HG02885 (cell line): ENCODE results near the gene CDKN2B-AS1.
"Not testable (repeated sequence)": the region's sequence is repeated elsewhere in the genome, so short reads cannot be mapped to it uniquely, and the experiment has no call there.

ENCODE experiments used
- ATAC-seq: cut with Tn5 transposase; IDR thresholded peaks from one replicate; pipeline ENCODE4 v1.9.1; 2021; ENCODE audit warnings: mild to moderate bottlenecking; ENCODE audit not compliant: unreplicated experiment, poor library complexity

CDKN2B-AS1 gene

GRCh38 chr9:22040760-22041159 lies 46.2 kb downstream of the CDKN2B-AS1 start:
- ATAC-seq = no peak

GRCh38 chr9:22041344-22041743 lies 46.8 kb downstream of the CDKN2B-AS1 start:
- ATAC-seq = no peak

GRCh38 chr9:22041775-22042174 lies 47.2 kb downstream of the CDKN2B-AS1 start:
- no peak for ATAC-seq

- no peak for ATAC-seq
Observed at GRCh38 chr9:22043928-22044327, 49.3 kb downstream of the CDKN2B-AS1 start.

GRCh38 chr9:22044583-22044982 lies 50.0 kb downstream of the CDKN2B-AS1 start:
- no peak for ATAC-seq

- no peak for ATAC-seq
Observed at GRCh38 chr9:22045423-22045822, 50.8 kb downstream of the CDKN2B-AS1 start.

- ATAC-seq = no peak
Observed at GRCh38 chr9:22046243-22046885, 51.8 kb downstream of the CDKN2B-AS1 start.

- ATAC-seq = no peak
Observed at GRCh38 chr9:22047596-22047995, 53.0 kb downstream of the CDKN2B-AS1 start.

GRCh38 chr9:22049411-22049810 lies 54.8 kb downstream of the CDKN2B-AS1 start:
- no peak for ATAC-seq

- ATAC-seq = peak; percentile 84
Observed at GRCh38 chr9:22050924-22051323, 56.3 kb downstream of the CDKN2B-AS1 start.

- ATAC-seq = peak; percentile 58
Observed at GRCh38 chr9:22052376-22052945, 57.9 kb downstream of the CDKN2B-AS1 start.

GRCh38 chr9:22053178-22053577 lies 58.6 kb downstream of the CDKN2B-AS1 start:
- ATAC-seq = no peak

GRCh38 chr9:22054076-22054475 lies 59.5 kb downstream of the CDKN2B-AS1 start:
- no peak for ATAC-seq

GRCh38 chr9:22054529-22054928 lies 59.9 kb downstream of the CDKN2B-AS1 start:
- no peak for ATAC-seq

GRCh38 chr9:22055090-22055489 lies 60.5 kb downstream of the CDKN2B-AS1 start:
- ATAC-seq = no peak

GRCh38 chr9:22056402-22056801 lies 61.8 kb downstream of the CDKN2B-AS1 start:
- ATAC-seq = no peak

- not testable (repeated sequence) for ATAC-seq
Observed at GRCh38 chr9:22057972-22058371, 63.4 kb downstream of the CDKN2B-AS1 start.

GRCh38 chr9:22060831-22061383 lies 66.3 kb downstream of the CDKN2B-AS1 start:
- ATAC-seq = no peak

GRCh38 chr9:22064957-22065356 lies 70.4 kb downstream of the CDKN2B-AS1 start:
- no peak for ATAC-seq

GRCh38 chr9:22065431-22066200 lies 71.0 kb downstream of the CDKN2B-AS1 start:
- ATAC-seq = no peak

GRCh38 chr9:22067196-22067595 lies 72.6 kb downstream of the CDKN2B-AS1 start:
- ATAC-seq = no peak
